Keratinocyte (primary cell): ENCODE data around the gene IFT81.

Experiments used
- EZH2 ChIP-seq: IDR thresholded peaks from one replicate; pipeline ENCODE4 v1.6.1; 2012; ENCODE audit warnings: inconsistent platforms, mild to moderate bottlenecking, low read length, moderate library complexity
- TF ChIP-seq, protein P1 (sequence below), 3 experiments: IDR thresholded peaks in 1 of 3; conservative IDR thresholded peaks in 1 of 3; optimal IDR thresholded peaks in 1 of 3; 2 replicates in 2 of 3; 3 replicates in 1 of 3; pipeline versions ENCODE3 to v1.5.1; 2011; ENCODE audit warnings: low read length in 3 of 3, mild to moderate bottlenecking in 3 of 3, moderate library complexity in 2 of 3, control low read depth in 1 of 3, inconsistent platforms in 1 of 3; ENCODE audit not compliant: insufficient read depth in 2 of 3; ENCODE audit errors: extremely low read depth in 1 of 3

DNA sequence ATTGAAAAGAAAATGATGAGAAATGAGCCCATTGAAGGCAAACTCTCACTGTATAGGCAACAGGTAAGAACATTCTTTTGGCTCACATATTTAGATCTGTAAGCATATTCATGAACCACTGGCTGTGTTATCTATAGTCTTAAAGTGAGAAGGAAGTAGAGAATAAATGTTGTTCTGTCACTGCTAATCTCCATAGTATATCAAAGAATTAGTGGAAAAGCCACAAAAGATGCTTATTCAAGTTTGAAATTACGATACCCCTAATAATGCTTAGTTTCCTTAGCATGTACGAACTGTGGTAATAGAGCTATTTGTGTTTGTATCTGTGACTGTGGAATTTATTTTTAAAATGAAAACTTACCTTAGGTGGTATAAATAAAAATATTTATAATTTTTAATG lies 22.8 kb downstream of the IFT81 start:
- TF ChIP-seq, protein P1, sequence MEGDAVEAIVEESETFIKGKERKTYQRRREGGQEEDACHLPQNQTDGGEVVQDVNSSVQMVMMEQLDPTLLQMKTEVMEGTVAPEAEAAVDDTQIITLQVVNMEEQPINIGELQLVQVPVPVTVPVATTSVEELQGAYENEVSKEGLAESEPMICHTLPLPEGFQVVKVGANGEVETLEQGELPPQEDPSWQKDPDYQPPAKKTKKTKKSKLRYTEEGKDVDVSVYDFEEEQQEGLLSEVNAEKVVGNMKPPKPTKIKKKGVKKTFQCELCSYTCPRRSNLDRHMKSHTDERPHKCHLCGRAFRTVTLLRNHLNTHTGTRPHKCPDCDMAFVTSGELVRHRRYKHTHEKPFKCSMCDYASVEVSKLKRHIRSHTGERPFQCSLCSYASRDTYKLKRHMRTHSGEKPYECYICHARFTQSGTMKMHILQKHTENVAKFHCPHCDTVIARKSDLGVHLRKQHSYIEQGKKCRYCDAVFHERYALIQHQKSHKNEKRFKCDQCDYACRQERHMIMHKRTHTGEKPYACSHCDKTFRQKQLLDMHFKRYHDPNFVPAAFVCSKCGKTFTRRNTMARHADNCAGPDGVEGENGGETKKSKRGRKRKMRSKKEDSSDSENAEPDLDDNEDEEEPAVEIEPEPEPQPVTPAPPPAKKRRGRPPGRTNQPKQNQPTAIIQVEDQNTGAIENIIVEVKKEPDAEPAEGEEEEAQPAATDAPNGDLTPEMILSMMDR (optimal IDR thresholded peaks at IDR 0.05 in 1 of 3, IDR thresholded peaks at IDR 0.05 in 1 of 3, conservative IDR thresholded peaks at IDR 0.05 in 1 of 3; ENCODE audit: extremely low read depth in 1 of 3, insufficient read depth in 2 of 3, low read length in 3 of 3): no peak
- TF ChIP-seq EZH2: no peak
